GM21825 (cell line): ENCODE results near the gene NR0B2.
"Not testable (repeated sequence)": the region's sequence is repeated elsewhere in the genome, so short reads cannot be mapped to it uniquely, and the experiment has no call there.

Experiments
- ATAC-seq: cut with Tn5 transposase; IDR thresholded peaks from one replicate; pipeline ENCODE4 v1.9.1; 2021; ENCODE audit warnings: mild to moderate bottlenecking, moderate library complexity; ENCODE audit not compliant: unreplicated experiment

NR0B2 gene

GRCh38 chr1:26913754-26914619 lies at the start of gene NR0B2:
TSS of gene NR0B2 (minus strand) at chr1:26913975. CDS start at chr1:26913940, 35 bp downstream.
- ATAC-seq = no peak

DNA sequence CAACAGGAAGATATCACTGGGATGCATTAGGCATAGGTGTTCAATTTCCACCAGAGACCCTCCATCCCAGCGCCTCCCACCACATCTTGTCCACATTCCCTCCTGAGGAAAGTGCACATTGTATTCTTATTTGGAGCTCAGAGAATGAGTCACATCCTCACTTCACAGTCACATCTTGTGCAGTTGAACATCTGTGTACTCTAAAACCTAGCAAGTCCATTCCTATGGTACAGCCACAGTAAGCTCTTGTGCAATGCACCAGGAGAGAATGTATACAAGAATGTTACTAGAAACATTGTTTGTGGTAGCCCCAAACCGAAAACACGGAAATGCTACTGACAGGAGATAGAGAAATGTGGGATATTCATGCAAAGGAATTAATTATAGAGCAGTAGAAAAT lies 48.1 kb upstream of the NR0B2 start:
- ATAC-seq = no peak

- ATAC-seq = no peak
These were observed 46.8 kb upstream of the NR0B2 start for GRCh38 chr1:26960625-26960966.

DNA sequence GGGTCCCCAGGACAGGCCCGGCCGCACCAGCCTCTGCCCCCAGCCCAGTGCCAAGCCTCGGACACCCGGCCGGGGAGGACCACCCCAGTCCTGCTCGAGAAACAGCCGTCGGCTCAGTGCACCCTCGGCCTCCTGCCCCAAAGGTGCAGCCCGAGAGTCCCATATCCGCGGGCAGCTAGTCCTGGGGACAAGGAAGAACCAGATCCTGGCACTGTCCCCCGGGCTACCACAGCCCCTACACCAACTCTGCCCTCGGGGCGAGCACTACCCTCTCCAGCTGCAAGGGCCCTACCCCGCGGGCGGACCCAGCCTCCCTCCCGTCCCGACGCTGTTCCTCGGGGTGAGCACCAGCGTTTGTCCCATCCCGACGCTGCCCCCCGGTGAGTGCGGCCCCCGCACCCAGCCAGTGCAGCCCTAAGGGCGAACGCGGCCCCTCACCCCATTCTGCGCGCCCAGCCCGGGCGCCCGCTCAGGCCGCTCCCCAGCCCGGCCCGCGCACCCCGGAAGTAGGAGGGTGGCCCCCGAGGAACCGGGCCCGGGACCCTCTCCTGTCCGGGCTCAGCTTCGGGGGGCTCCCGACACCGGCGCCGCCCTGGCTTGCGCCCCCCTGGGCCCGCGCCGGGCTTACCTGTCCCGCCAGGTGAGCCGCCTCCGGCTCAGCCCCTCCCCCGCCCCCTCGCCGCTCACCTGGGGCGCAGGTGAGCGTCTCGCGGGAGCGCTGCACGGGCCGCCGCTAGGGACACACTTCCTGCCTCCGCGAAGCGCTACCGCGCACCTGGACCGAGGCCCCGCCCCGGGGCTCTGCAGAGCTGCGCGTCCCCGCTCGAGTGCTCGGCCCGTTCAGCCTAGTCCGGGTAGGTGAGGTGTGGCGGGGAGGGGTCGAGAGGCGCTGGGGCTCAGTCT lies 46.2 kb upstream of the NR0B2 start, which contains the start of gene KDF1:
KDF1 (minus strand) TSS at position 747 of the 903 bp plus-strand sequence. CDS start 8,088 bp downstream, outside the sequence.
- ATAC-seq = no peak

DNA sequence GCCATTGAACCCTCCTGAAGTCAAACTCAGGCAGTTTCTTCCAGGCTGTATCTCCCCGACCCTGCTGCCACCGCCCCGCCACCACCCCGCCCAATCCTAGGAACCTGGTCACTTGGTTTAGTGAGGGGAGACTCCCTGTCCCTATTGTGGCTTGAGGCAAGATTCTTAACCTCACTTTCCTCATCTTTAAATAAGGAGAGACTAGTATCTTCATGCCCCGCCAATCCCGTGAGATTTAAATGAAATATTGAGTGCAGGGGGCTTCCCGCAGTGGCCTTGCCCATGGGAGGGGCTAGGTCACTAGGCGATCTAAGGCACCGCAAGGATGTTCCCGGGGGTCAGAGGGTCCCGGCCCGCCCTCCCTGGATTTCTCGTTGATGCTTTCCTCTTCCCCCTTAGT lies 45.5 kb upstream of the NR0B2 start:
- ATAC-seq = no peak

DNA sequence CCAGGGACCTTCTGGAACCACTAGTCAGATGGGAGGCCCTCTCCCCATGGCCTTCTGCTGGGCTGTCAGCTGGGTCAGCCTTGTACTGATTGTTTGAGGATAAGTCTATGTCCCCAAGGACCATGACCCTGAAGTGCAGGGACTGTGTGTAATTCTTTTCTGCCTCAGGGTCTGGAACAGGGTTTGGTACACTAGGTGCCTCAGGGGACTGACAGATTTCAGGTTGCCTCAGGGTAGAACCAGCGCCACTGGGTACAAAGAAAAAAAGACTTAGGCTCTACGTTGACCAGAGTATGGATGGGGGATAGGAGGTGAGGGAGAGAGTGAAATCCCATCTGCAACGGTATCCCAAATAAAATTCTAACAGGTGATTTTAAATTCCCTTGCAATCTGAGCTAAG lies 43.5 kb upstream of the NR0B2 start:
- ATAC-seq = no peak

- no peak for ATAC-seq
These were observed 42.5 kb upstream of the NR0B2 start for GRCh38 chr1:26956321-26956720.

GRCh38 chr1:26953374-26953773 lies 39.6 kb upstream of the NR0B2 start:
- no peak for ATAC-seq

GRCh38 chr1:26951821-26952497 lies 38.2 kb upstream of the NR0B2 start:
- ATAC-seq = no peak

DNA sequence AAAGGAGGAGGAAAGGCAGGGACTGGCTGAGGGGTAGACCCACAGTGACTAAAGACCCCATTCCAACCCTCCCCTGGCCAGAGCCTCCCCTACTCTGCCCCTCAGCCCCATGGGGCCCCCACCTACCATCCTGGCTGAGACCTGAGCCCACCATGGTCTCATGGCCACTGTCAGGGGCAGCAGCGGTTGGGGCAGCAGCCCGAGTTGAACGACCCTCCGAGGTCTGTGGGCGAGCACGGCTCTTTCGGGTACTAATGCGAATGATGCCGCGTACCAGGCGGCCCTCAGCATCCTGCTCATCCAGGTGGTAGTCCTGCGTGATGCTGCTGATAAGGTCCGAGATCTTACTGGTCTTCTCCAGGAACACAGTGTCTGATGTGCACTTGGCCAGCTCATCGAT lies 37.4 kb upstream of the NR0B2 start:
- ATAC-seq = no peak

DNA sequence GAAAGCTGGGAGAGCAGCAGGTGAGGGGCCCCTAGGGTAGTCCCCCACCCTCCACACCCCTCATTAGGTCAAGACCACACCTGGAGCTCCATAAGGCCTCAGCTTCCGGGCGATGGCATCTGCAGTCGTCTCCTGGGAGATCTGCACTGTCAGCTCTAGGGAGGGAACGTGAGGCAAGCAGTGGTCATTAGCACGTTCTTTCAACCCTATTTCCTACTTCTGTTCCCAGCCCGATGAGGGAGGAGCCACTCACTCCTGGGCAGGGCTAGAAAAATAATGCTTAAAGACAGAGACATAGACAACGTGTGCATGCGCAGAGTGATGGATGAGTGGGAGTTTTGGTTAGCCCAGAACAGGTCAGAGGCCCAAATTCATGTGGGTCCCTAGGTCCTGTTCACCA lies 36.8 kb upstream of the NR0B2 start:
- ATAC-seq = no peak

- no peak for ATAC-seq
These were observed 36.1 kb upstream of the NR0B2 start for GRCh38 chr1:26949926-26950319.

DNA sequence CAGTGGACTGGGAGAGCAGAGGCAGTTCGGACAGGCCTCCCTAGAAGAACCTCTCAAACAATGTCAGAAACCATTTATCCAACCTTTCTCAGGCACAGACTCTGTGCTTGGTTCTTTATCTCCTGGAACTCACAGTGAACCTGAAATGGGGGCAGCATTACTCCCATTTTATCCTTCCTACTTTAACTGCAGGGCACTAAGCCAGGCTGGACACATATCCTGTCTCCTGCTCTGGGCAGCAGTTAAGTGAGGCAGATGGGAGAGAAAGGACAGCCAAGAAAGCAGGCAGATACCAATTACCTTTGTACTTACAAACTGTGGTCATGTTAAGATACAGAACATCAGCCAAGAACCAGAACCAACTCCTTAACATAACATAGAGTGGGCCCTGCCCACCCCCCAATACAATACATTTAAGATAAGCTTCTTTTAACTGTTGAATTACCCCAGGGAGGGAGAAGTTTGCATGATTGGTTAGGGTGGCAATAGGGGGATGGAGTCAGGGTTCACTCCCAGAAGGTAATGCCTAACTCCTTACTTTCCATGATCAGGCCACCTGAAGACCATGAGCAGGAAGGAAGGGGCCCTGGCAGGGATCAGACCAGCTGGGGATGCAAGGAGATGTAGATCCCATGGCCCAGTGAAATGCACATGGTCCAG lies 35.6 kb upstream of the NR0B2 start:
- no peak for ATAC-seq

DNA sequence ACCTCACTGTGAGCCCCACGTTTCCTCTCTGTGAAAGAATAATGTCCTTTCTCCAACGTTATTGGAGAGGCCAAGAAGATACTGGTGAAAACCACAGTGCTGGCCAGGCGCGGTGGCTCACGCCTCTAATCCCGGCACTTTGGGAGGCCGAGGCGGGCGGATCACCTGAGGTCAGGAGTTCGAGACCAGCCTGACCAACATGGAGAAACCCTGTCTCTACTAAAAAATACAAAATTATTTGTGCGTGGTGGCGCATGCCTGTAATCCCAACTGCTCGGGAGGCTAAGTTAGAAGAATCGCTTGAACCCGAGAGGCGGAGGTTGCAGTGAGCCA lies 34.9 kb upstream of the NR0B2 start:
- not testable (repeated sequence) for ATAC-seq

DNA sequence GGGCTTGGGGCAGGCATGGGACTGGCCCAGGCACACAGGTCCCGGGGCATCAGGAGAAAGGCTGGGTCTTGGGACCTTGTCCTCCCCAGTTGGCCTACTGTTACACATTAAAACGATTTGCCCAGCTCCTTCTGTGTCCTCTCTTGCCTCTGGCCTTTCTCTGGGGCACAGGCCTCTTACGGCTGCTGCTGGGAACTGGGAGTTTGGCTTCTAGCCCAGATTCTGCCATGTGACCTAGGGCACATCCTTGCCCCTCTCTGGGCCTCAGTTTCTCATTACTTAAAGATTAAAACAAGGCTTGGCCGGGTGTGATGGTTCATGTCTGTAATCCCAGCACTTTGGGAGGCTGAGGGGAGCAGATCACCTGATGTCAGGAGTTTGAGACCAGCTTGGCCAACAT lies 32.5 kb upstream of the NR0B2 start:
- no peak for ATAC-seq

DNA sequence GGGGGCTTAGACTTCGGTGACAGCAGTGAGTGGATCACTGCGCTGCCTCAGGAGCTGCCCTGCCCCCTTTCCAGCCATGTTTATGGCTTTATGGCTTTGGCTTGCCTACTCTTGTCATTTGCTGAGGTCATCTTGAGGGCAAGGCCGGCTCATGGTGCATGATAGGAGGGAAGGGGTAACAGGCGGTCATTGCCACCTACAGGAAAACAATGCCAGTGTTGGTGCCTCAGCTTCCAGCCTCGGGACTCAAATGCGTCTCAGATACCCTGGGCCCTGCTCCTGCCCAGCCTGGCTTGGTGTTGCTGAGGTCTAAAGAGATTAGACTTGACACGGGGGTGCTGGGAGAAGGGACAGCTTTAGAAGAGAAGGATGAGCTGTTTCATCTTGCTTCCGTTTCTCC lies 32.0 kb upstream of the NR0B2 start:
- no peak for ATAC-seq

DNA sequence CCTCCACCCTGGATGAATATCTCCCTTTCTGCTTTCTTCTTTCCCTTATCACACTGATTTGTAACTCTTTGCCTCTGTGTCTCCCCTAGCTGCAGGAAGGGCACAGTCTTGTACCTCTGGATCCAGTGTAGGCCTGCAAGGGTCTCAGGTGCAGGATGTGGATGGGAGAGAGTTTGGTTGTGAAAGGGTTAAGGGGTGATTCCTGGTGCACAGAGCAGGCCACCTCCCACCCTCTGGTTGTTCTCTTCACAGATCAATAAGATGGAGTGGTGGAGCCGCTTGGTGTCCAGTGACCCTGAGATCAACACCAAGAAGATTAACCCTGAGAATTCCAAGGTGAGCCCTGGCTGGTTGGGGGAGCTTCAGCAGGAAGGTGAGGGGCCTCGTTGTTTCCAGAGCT lies 31.4 kb upstream of the NR0B2 start:
- ATAC-seq = no peak

GRCh38 chr1:26942656-26943055 lies 28.9 kb upstream of the NR0B2 start:
- no peak for ATAC-seq

GRCh38 chr1:26941311-26941710 lies 27.5 kb upstream of the NR0B2 start:
- ATAC-seq = no peak

GRCh38 chr1:26938659-26939025 lies 24.9 kb upstream of the NR0B2 start:
- ATAC-seq = no peak
